Activated B cell treated with CpG ODN at 0.5 μM for 24 hours (primary cell): Measurements from ENCODE around the gene HCRT. TPM values are rescaled to one million over a fixed set of nuclear protein-coding genes. Genes with fewer than 3 reads are reported as not detected.

Experiments used
- ATAC-seq: fragments of 200-7000 bp; cut with Tn5 transposase; one replicate; pipeline ENCODE4 v1.10.0; 2021; ENCODE audit warnings: low read depth, mild to moderate bottlenecking, moderate library complexity
- CTCF ChIA-PET: fragments of 350-600 bp; sonication (Branson Sonifier 250); formaldehyde crosslinking; loops from one replicate; lab custom pipeline; 2021; ENCODE audit warnings: antibody characterized with exemption; lab: Charles Lee
- POLR2A ChIA-PET: fragments of 350-600 bp; sonication (Branson Sonifier 250); formaldehyde crosslinking; loops from one replicate; lab custom pipeline; 2021; ENCODE audit warnings: antibody characterized with exemption; lab: Charles Lee
- DNase-seq: peaks from one replicate; pipeline ENCODE4 v3.0.0; 2022
- H3K27ac Mint-ChIP-seq: one replicate; pipeline ENCODE4 v1.8.0; 2020; ENCODE audit warnings: mixed read lengths
- H3K27me3 Mint-ChIP-seq: one replicate; pipeline ENCODE4 v1.8.0; 2021; ENCODE audit warnings: mixed read lengths
- H3K36me3 Mint-ChIP-seq: one replicate; pipeline ENCODE4 v1.8.0; 2021; ENCODE audit warnings: low read depth, mixed read lengths
- H3K4me1 Mint-ChIP-seq: one replicate; pipeline ENCODE4 v1.8.0; 2021; ENCODE audit warnings: mixed read lengths
- H3K4me3 Mint-ChIP-seq: one replicate; pipeline ENCODE4 v1.8.0; 2020; ENCODE audit warnings: mild to moderate bottlenecking, mixed read lengths
- H3K9me3 Mint-ChIP-seq: one replicate; pipeline ENCODE4 v1.8.0; 2020; ENCODE audit warnings: mixed read lengths
- intact Hi-C: fragments of 100-400 bp; cut with micrococcal nuclease; formaldehyde crosslinking; loops from one replicate; pipeline ENCODE4 v1.15.1; 2024
- total RNA-seq: library from RNA; stranded (reverse); gene quantifications from 2 replicates; pipeline ENCODE4 v1.2.3, GENCODE V29; 2022
- TF ChIP-seq, protein P1 (sequence below): fragments of 200-600 bp; IDR thresholded peaks from one replicate; pipeline ENCODE4 v1.8.0; 2022; ENCODE audit warnings: antibody characterized with exemption, mild to moderate bottlenecking

Gene HCRT
- total RNA-seq, 1 donor from 2014 or later: not detected

- peaks cover 17% of the 10 kb centered on the region for H3K4me1 Mint-ChIP-seq
- H3K27me3 Mint-ChIP-seq: no peaks in the 10 kb centered on the region
- intact Hi-C loops: no loop called here
- ChIA-PET CTCF (no interaction called here), POLR2A (interaction anchor here (0.5 kb wide), 1 partner anchor 19 kb away, joined by 5 read pairs; no protein-coding TSS in a partner anchor)
- DNase-seq (no peak), ATAC-seq (no peak)
- no peaks in the 10 kb centered on the region for H3K9me3 Mint-ChIP-seq
- H3K27ac Mint-ChIP-seq: no peak overlapping the region
- no peaks in the 10 kb centered on the region for H3K36me3 Mint-ChIP-seq
- no peak overlapping the region for H3K4me3 Mint-ChIP-seq
- TF ChIP-seq, protein P1, sequence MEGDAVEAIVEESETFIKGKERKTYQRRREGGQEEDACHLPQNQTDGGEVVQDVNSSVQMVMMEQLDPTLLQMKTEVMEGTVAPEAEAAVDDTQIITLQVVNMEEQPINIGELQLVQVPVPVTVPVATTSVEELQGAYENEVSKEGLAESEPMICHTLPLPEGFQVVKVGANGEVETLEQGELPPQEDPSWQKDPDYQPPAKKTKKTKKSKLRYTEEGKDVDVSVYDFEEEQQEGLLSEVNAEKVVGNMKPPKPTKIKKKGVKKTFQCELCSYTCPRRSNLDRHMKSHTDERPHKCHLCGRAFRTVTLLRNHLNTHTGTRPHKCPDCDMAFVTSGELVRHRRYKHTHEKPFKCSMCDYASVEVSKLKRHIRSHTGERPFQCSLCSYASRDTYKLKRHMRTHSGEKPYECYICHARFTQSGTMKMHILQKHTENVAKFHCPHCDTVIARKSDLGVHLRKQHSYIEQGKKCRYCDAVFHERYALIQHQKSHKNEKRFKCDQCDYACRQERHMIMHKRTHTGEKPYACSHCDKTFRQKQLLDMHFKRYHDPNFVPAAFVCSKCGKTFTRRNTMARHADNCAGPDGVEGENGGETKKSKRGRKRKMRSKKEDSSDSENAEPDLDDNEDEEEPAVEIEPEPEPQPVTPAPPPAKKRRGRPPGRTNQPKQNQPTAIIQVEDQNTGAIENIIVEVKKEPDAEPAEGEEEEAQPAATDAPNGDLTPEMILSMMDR: no peak
Measured at GRCh38 chr17:42174126-42174783, 11.0 kb downstream of the HCRT start.

DNA sequence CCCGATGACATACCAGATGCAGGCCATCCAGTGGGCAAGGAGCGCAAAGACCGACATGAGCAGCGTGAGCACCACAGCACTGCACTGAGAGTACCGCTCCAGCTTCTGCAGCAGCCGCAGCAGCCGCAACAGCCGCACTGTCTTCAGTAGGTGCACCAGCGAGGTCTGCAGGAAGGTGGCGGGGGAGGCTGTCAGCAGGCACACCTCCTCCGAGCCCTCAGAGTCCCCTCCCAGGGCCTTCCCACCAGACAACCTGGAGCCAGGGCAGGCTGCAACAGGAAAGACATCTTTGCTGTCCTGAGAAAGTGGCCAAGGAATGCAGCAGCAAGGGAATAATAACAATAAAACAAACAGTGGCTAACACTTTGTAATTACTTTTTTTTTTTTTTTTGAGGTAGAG, 13.4 kb downstream of the HCRT start:
- Mint-ChIP-seq H3K4me1 (peaks cover 2% of the 10 kb centered on the region), H3K27me3 (no peaks in the 10 kb centered on the region), H3K4me3 (no peak overlapping the region), H3K36me3 (no peaks in the 10 kb centered on the region), H3K27ac (no peak overlapping the region), H3K9me3 (no peaks in the 10 kb centered on the region)
- CTCF ChIA-PET: no interaction called here
- TF ChIP-seq, protein P1: no peak
- intact Hi-C loops: no loop called here
- ATAC-seq (no peak), DNase-seq (no peak)
- POLR2A ChIA-PET: interaction anchor here (0.6 kb wide), 1 partner anchor 18 kb away, joined by 6 read pairs; no protein-coding TSS in a partner anchor

GRCh38 chr17:42169351-42169750, 15.9 kb downstream of the HCRT start:
- H3K27ac Mint-ChIP-seq: no peak overlapping the region
- intact Hi-C loops: no loop called here
- no peaks in the 10 kb centered on the region for H3K27me3 Mint-ChIP-seq
- ATAC-seq: no peak
- no peaks in the 10 kb centered on the region for H3K36me3 Mint-ChIP-seq
- no peak overlapping the region for H3K4me3 Mint-ChIP-seq
- no peaks in the 10 kb centered on the region for H3K9me3 Mint-ChIP-seq
- no peak for DNase-seq
- ChIA-PET CTCF (no interaction called here), POLR2A (no interaction called here)
- TF ChIP-seq, protein P1: no peak
- peaks cover 2% of the 10 kb centered on the region for H3K4me1 Mint-ChIP-seq

- TF ChIP-seq, protein P1: no peak
- DNase-seq (no peak), ATAC-seq (no peak)
- POLR2A ChIA-PET: interaction anchor here (0.6 kb wide), 2 partner anchors 213 to 765 kb away, joined by 4 to 8 read pairs; no protein-coding TSS in a partner anchor
- H3K9me3 Mint-ChIP-seq: no peaks in the 10 kb centered on the region
- intact Hi-C loops: no loop called here
- H3K36me3 Mint-ChIP-seq: no peaks in the 10 kb centered on the region
- no peak overlapping the region for H3K27ac Mint-ChIP-seq
- no peak overlapping the region for H3K4me3 Mint-ChIP-seq
- no peaks in the 10 kb centered on the region for H3K27me3 Mint-ChIP-seq
- H3K4me1 Mint-ChIP-seq: peaks cover 2% of the 10 kb centered on the region
- CTCF ChIA-PET: interaction anchor here (1.0 kb wide), 1 partner anchor 102 kb away, joined by 3 read pairs; no protein-coding TSS in a partner anchor
Measured at GRCh38 chr17:42167807-42168206, 17.4 kb downstream of the HCRT start.

GRCh38 chr17:42166196-42166763, 19.0 kb downstream of the HCRT start:
- CTCF ChIA-PET: no interaction called here
- no peaks in the 10 kb centered on the region for H3K27me3 Mint-ChIP-seq
- no peak for ATAC-seq

More at GRCh38 chr17:42166196-42166763, 19.0 kb downstream of the HCRT start:
- no peaks in the 10 kb centered on the region for H3K9me3 Mint-ChIP-seq
- H3K4me3 Mint-ChIP-seq: no peak overlapping the region
- no peaks in the 10 kb centered on the region for H3K36me3 Mint-ChIP-seq
- DNase-seq: no peak
- POLR2A ChIA-PET: no interaction called here
- intact Hi-C loops: no loop called here
- H3K27ac Mint-ChIP-seq: no peak overlapping the region
- TF ChIP-seq, protein P1: no peak
- H3K4me1 Mint-ChIP-seq: peaks cover 6% of the 10 kb centered on the region
